GM23248 (cell line): ENCODE measurements around the gene GAP43.

Experiments used
- EZH2 ChIP-seq: fragments of 200-600 bp; sonication (generic); IDR thresholded peaks from 2 replicates; pipeline ENCODE4 v1.6.1; 2018; ENCODE audit warnings: antibody characterized with exemption, mild to moderate bottlenecking; ENCODE audit not compliant: insufficient read depth, poor library complexity, severe bottlenecking
- EZH2phosphoT487 ChIP-seq: fragments of 200-600 bp; sonication (generic); IDR thresholded peaks from 2 replicates; pipeline ENCODE4 v1.6.1; 2018; ENCODE audit warnings: antibody characterized with exemption, moderate library complexity, mild to moderate bottlenecking, low read depth; ENCODE audit not compliant: insufficient read depth

DNA sequence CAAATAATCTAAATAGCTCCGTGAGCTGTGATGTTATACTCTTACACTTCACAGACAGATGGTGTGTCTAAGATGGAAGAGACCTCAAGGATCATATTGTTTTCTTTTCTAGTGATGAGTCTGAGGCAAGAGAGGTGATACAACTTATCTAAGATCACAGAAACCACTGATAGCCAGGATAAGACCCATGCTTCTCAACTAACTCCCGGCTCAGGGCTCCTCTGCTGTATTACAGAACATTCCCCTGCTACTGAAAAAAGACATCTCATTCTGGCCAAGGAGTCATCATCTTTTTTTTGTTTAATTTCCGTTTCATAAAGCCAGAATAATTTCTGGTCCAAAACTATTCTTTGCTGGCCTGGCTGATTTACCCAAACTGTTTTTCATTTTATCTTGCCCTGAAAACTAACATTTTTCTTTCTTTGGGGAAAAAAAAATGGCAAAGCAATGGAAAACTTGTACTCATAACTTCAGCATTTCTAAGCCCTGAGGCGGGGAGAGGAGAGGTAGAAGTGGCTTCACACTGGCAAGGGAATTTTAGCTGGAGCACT, 46.9 kb upstream of the GAP43 start:
- TF ChIP-seq EZH2 (no peak), EZH2phosphoT487 (no peak)
